NT2/D1 (cell line): ENCODE data around the gene ATP5MC2.
"Not testable (repeated sequence)": the region's sequence is repeated elsewhere in the genome, so short reads cannot be mapped to it uniquely, and the experiment has no call there.

Experiments used
- DNase-seq: peaks from one replicate; pipeline ENCODE4 v3.0.0-alpha.2; 2011; ENCODE audit warnings: low read depth, low spot score
- H3K27me3 ChIP-seq: 2 replicates; pipeline ENCODE4 v1.6.0; 2011; ENCODE audit warnings: mild to moderate bottlenecking; ENCODE audit not compliant: insufficient read length, insufficient read depth
- H3K36me3 ChIP-seq: 2 replicates; pipeline ENCODE4 v1.6.1; 2011; ENCODE audit warnings: mild to moderate bottlenecking, low read length, mixed read lengths; ENCODE audit not compliant: insufficient read depth, insufficient read length
- H3K4me1 ChIP-seq: 2 replicates; pipeline ENCODE4 v1.5.1; 2011; ENCODE audit not compliant: insufficient read depth, insufficient read length
- H3K4me3 ChIP-seq: 2 replicates; pipeline ENCODE4 v1.5.1; 2011; ENCODE audit warnings: low read depth; ENCODE audit not compliant: insufficient read length
- H3K9ac ChIP-seq: 2 replicates; pipeline ENCODE4 v1.6.0; 2011; ENCODE audit warnings: low read depth; ENCODE audit not compliant: insufficient read length
- H3K9me3 ChIP-seq: 2 replicates; pipeline ENCODE4 v1.5.1; 2011; ENCODE audit warnings: mild to moderate bottlenecking, low read length; ENCODE audit not compliant: insufficient read depth
- SUZ12 ChIP-seq: IDR thresholded peaks from 2 replicates; pipeline ENCODE4 v1.6.1; 2011; ENCODE audit not compliant: insufficient read length, insufficient read depth; ENCODE audit errors: extremely low read depth
- YY1 ChIP-seq: IDR thresholded peaks from 2 replicates; pipeline ENCODE4 v1.6.1; 2011; ENCODE audit not compliant: insufficient read length, insufficient read depth
- ZNF274 ChIP-seq: IDR thresholded peaks from 2 replicates; pipeline ENCODE4 v1.6.1; 2011; ENCODE audit warnings: mild to moderate bottlenecking, low read depth, low read length

Gene ATP5MC2

GRCh38 chr12:53675701-53676607, at the start of gene ATP5MC2:
Gene ATP5MC2 (minus strand): TSS chr12:53676083. CDS start chr12:53672614, 3,469 bp downstream.
- peak; percentile 98 for DNase-seq
- peak within 1 kb of the TSS; percentile 79 for H3K4me3 ChIP-seq
- H3K4me1 ChIP-seq, result peaks cover 3% of the 10 kb centered on the region
- peak within 1 kb of the TSS; percentile 91 for H3K9ac ChIP-seq
- TF ChIP-seq SUZ12 (no peak), YY1 (peak; percentile 91), ZNF274 (no peak)
- H3K36me3 ChIP-seq, result peaks cover 39% of the 10 kb centered on the region
- peaks cover 2% of the 10 kb centered on the region for H3K27me3 ChIP-seq
- no peaks in the 10 kb centered on the region for H3K9me3 ChIP-seq

DNA sequence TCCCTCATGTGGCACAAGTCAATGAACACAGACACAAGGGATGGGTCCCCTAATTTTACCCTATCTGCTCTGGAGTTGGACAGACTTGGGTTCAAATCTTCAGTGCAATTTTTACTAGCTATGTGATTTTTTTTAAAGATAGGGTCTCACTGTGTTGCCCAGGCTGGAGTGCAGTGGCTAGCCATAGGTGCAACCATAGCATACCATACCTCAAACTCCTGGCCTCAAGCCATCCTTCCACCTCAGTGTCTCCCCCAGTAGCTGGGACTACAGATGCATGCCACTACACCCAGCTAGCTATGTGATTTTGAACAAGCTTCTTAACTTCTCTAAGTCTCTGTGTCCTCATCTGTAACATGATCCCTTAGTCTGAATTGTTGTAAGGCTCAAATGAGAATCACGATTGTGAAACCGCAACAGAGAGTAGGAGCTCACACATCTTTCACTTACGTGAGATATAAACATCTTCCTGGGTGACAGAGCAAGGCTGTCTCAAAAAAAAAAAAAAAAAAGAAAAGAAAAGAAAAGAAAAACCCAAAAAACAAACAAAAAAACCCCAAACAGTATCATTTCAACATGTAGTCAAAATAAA, 46.7 kb upstream of the ATP5MC2 start:
- DNase-seq, result no peak
- H3K4me1 ChIP-seq, result peaks cover 2% of the 10 kb centered on the region
- H3K4me3 ChIP-seq, result no peak overlapping the region
- no peak overlapping the region for H3K9ac ChIP-seq
- no peak for TF ChIP-seq ZNF274
- TF ChIP-seq SUZ12, result no peak
- TF ChIP-seq YY1, result no peak
- peaks cover 27% of the 10 kb centered on the region for H3K36me3 ChIP-seq
- no peaks in the 10 kb centered on the region for H3K9me3 ChIP-seq
- H3K27me3 ChIP-seq, result no peaks in the 10 kb centered on the region

- TF ChIP-seq SUZ12, result no peak
- Histone ChIP-seq H3K36me3 (peaks cover 27% of the 10 kb centered on the region), H3K4me1 (peaks cover 2% of the 10 kb centered on the region), H3K4me3 (no peak overlapping the region), H3K9me3 (no peaks in the 10 kb centered on the region), H3K27me3 (no peaks in the 10 kb centered on the region), H3K9ac (no peak overlapping the region)
- no peak for DNase-seq
These were observed 45.1 kb upstream of the ATP5MC2 start for GRCh38 chr12:53720946-53721345.

GRCh38 chr12:53719649-53720048, 43.8 kb upstream of the ATP5MC2 start:
- DNase-seq, result no peak
- TF ChIP-seq ZNF274 (no peak), YY1 (no peak), SUZ12 (no peak)
- Histone ChIP-seq H3K9me3 (no peaks in the 10 kb centered on the region), H3K36me3 (peaks cover 33% of the 10 kb centered on the region), H3K27me3 (no peaks in the 10 kb centered on the region), H3K9ac (no peak overlapping the region), H3K4me3 (no peak overlapping the region), H3K4me1 (peaks cover 2% of the 10 kb centered on the region)

- not testable (repeated sequence) for DNase-seq, H3K27me3 ChIP-seq, H3K9me3 ChIP-seq, H3K9ac ChIP-seq, H3K4me3 ChIP-seq, H3K4me1 ChIP-seq
- H3K36me3 ChIP-seq, result peaks cover 32% of the 10 kb centered on the region
These were observed 42.7 kb upstream of the ATP5MC2 start for GRCh38 chr12:53718567-53718966.

GRCh38 chr12:53717319-53717718, 41.4 kb upstream of the ATP5MC2 start:
- TF ChIP-seq YY1 (no peak), ZNF274 (no peak), SUZ12 (no peak)
- H3K36me3 ChIP-seq, result peaks cover 32% of the 10 kb centered on the region
- no peak for DNase-seq

GRCh38 chr12:53714004-53714403, 38.1 kb upstream of the ATP5MC2 start:
- Histone ChIP-seq H3K27me3 (peaks cover 5% of the 10 kb centered on the region), H3K4me3 (no peak overlapping the region), H3K9me3 (no peaks in the 10 kb centered on the region), H3K36me3 (peaks cover 25% of the 10 kb centered on the region), H3K9ac (no peak overlapping the region), H3K4me1 (peaks cover 4% of the 10 kb centered on the region)
- no peak for TF ChIP-seq YY1
- no peak for TF ChIP-seq ZNF274
- TF ChIP-seq SUZ12, result no peak
- no peak for DNase-seq

More at GRCh38 chr12:53717319-53717718, 41.4 kb upstream of the ATP5MC2 start:
- H3K27me3 ChIP-seq, result no peaks in the 10 kb centered on the region
- no peaks in the 10 kb centered on the region for H3K9me3 ChIP-seq
- no peaks in the 10 kb centered on the region for H3K4me1 ChIP-seq
- H3K4me3 ChIP-seq, result no peak overlapping the region
- H3K9ac ChIP-seq, result no peak overlapping the region
